WTC11 (cell line): Measurements from ENCODE around the gene SLCO4A1. TPM values are rescaled to one million over a fixed set of nuclear protein-coding genes. Genes with fewer than 3 reads are reported as not detected.
A peak's percentile ranks its signal among the peaks of the same experiment; 100 is the strongest.

Source experiments
- ATAC-seq: fragments of 200-7000 bp; cut with Tn5 transposase; 2 replicates; pipeline ENCODE4 v1.10.0; 2021; ENCODE audit warnings: mild to moderate bottlenecking, moderate library complexity
- CTCF ChIA-PET: fragments of 300-600 bp; sonication (Branson Sonifier 250); formaldehyde crosslinking; loops from one replicate; lab custom pipeline; 2021; ENCODE audit warnings: antibody characterized with exemption; lab: Charles Lee
- POLR2A ChIA-PET: fragments of 350-600 bp; sonication (Branson Sonifier 250); formaldehyde crosslinking; loops from one replicate; lab custom pipeline; 2021; ENCODE audit warnings: antibody characterized with exemption; lab: Charles Lee
- DNase-seq: peaks from one replicate; pipeline ENCODE4 v3.0.0; 2021; ENCODE audit warnings: low spot score
- H3K27ac Mint-ChIP-seq: 2 replicates; pipeline ENCODE4 v1.8.0; 2021; ENCODE audit warnings: mixed read lengths
- H3K27me3 Mint-ChIP-seq: 2 replicates; pipeline ENCODE4 v1.8.0; 2021; ENCODE audit warnings: low read depth, mild to moderate bottlenecking, moderate library complexity, mixed read lengths
- H3K36me3 Mint-ChIP-seq: 2 replicates; pipeline ENCODE4 v1.8.0; 2021; ENCODE audit warnings: mixed read lengths
- H3K4me1 Mint-ChIP-seq: 2 replicates; pipeline ENCODE4 v1.8.0; 2022; ENCODE audit warnings: mixed read lengths
- H3K4me3 Mint-ChIP-seq: 2 replicates; pipeline ENCODE4 v1.8.0; 2021; ENCODE audit warnings: mild to moderate bottlenecking, moderate library complexity, mixed read lengths
- H3K9me3 Mint-ChIP-seq: 2 replicates; pipeline ENCODE4 v1.8.0; 2021; ENCODE audit warnings: mixed read lengths
- CREB1 ChIP-seq: sonication (generic); formaldehyde crosslinking; IDR thresholded peaks from 2 replicates; pipeline ENCODE4 v1.8.0; 2023; ENCODE audit warnings: mild to moderate bottlenecking, missing genetic modification reagents
- ELF4 ChIP-seq: sonication (generic); formaldehyde crosslinking; IDR thresholded peaks from 2 replicates; pipeline ENCODE4 v1.8.1; 2022; ENCODE audit warnings: low read depth, mild to moderate bottlenecking, moderate library complexity, missing genetic modification reagents
- ETV6 ChIP-seq: sonication (generic); formaldehyde crosslinking; IDR thresholded peaks from 2 replicates; pipeline ENCODE4 v1.8.1; 2022; ENCODE audit warnings: mild to moderate bottlenecking, missing genetic modification reagents
- GABPB1 ChIP-seq: sonication (generic); formaldehyde crosslinking; IDR thresholded peaks from 2 replicates; pipeline ENCODE4 v1.8.1; 2023; ENCODE audit warnings: mild to moderate bottlenecking, missing genetic modification reagents
- GRHL2 ChIP-seq: fragments of 250-450 bp; sonication (Bioruptor Pico); IDR thresholded peaks from 2 replicates; pipeline ENCODE4 v1.8.0; 2022; ENCODE audit warnings: mild to moderate bottlenecking, moderate library complexity; ENCODE audit not compliant: insufficient replicate concordance, severe bottlenecking
- GTF2I ChIP-seq: fragments of 250-450 bp; sonication (Bioruptor Pico); conservative IDR thresholded peaks from 2 replicates; pipeline ENCODE4 v1.4.0; 2021; ENCODE audit warnings: mild to moderate bottlenecking
- JUN ChIP-seq: sonication (generic); formaldehyde crosslinking; IDR thresholded peaks from 2 replicates; pipeline ENCODE4 v1.8.0; 2023; ENCODE audit warnings: mild to moderate bottlenecking, missing genetic modification reagents
- KAT7 ChIP-seq: sonication (generic); formaldehyde crosslinking; IDR thresholded peaks from 2 replicates; pipeline ENCODE4 v1.8.1; 2023; ENCODE audit warnings: missing genetic modification reagents, mild to moderate bottlenecking, borderline replicate concordance
- MXD4 ChIP-seq: fragments of 250-450 bp; sonication (Bioruptor Pico); IDR thresholded peaks from 2 replicates; pipeline ENCODE4 v1.8.0; 2021; ENCODE audit warnings: mild to moderate bottlenecking, moderate library complexity, borderline replicate concordance
- NFYB ChIP-seq: sonication (generic); formaldehyde crosslinking; conservative IDR thresholded peaks from 2 replicates; pipeline ENCODE4 v1.8.0; 2022; ENCODE audit warnings: low read depth, missing genetic modification reagents
- RORB ChIP-seq: fragments of 250-450 bp; sonication (Bioruptor Pico); IDR thresholded peaks from 2 replicates; pipeline ENCODE4 v1.9.0; 2021; ENCODE audit warnings: mild to moderate bottlenecking
- TP53 ChIP-seq: sonication (generic); formaldehyde crosslinking; IDR thresholded peaks from 2 replicates; pipeline ENCODE4 v1.8.1; 2023; ENCODE audit warnings: mild to moderate bottlenecking, missing genetic modification reagents
- ZNF263 ChIP-seq: sonication (generic); formaldehyde crosslinking; IDR thresholded peaks from 2 replicates; pipeline ENCODE4 v1.8.1; 2022; ENCODE audit warnings: low read depth, mild to moderate bottlenecking, moderate library complexity, missing genetic modification reagents
- ZNF317 ChIP-seq: sonication (generic); formaldehyde crosslinking; IDR thresholded peaks from 2 replicates; pipeline ENCODE4 v1.8.1; 2023; ENCODE audit warnings: low read depth, mild to moderate bottlenecking, moderate library complexity, missing genetic modification reagents, borderline replicate concordance
- ZNF416 ChIP-seq: fragments of 250-450 bp; sonication (Bioruptor Pico); IDR thresholded peaks from 2 replicates; pipeline ENCODE4 v1.9.0; 2021; ENCODE audit warnings: mild to moderate bottlenecking, inconsistent platforms
- total RNA-seq: library from RNA; stranded (reverse); gene quantifications from 3 replicates; pipeline ENCODE4 v1.2.3, GENCODE V29; 2021
- TF ChIP-seq, protein P1 (sequence below): sonication (generic); formaldehyde crosslinking; IDR thresholded peaks from 2 replicates; pipeline ENCODE4 v1.8.1; 2023; ENCODE audit warnings: mild to moderate bottlenecking, missing genetic modification reagents, borderline replicate concordance
- TF ChIP-seq, protein P2 (sequence below): sonication (generic); formaldehyde crosslinking; IDR thresholded peaks from 2 replicates; pipeline ENCODE4 v1.8.0; 2022; ENCODE audit warnings: mild to moderate bottlenecking, missing genetic modification reagents
- TF ChIP-seq, protein P3 (sequence below): fragments of 200-600 bp; IDR thresholded peaks from 2 replicates; pipeline ENCODE4 v1.8.0; 2022; ENCODE audit warnings: antibody characterized with exemption
- TF ChIP-seq, protein P4 (sequence below): sonication (generic); formaldehyde crosslinking; conservative IDR thresholded peaks from 2 replicates; pipeline ENCODE4 v1.8.1; 2023; ENCODE audit warnings: mild to moderate bottlenecking, low read depth, missing genetic modification reagents, moderate library complexity
- TF ChIP-seq, protein P5 (sequence below): sonication (generic); formaldehyde crosslinking; IDR thresholded peaks from 2 replicates; pipeline ENCODE4 v1.8.1; 2022; ENCODE audit warnings: mild to moderate bottlenecking, missing genetic modification reagents, moderate library complexity, borderline replicate concordance

Gene SLCO4A1
- total RNA-seq, 1 experiment from 2014 or later: 19.9 TPM

DNA sequence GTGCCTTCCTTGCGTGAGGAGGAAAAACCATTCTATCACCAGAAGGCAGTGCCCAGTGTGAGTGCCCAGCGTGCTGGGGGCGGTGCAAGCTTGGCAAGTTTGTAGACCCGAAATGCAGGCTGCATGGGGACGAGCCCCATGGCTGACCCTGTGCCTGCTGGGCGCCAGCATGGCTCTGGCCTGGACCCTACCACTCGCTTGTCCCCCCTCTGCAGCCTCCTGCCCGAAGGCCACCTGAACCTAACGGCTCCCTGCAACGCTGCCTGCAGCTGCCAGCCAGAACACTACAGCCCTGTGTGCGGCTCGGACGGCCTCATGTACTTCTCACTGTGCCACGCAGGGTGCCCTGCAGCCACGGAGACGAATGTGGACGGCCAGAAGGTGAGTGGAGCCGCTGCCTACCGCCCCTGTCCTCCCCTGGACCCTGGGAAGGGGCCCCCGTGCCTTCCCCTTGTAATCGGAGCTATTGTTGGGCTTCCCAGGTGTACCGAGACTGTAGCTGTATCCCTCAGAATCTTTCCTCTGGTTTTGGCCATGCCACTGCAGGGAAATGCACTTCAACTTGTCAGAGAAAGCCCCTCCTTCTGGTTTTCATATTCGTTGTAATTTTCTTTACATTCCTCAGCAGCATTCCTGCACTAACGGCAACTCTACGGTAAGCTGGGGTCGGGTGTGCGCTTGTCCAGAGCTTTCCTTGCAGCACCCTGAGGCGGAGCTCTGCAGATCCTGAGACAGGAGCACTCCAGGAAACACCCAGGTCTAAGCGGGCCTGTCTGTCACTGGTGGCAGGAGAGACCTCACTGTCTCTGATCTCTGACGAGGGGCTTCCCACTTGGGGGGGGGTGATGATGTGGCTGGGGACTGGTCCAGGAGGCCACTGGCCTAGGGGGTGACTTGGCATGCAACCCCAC lies 25.5 kb downstream of the SLCO4A1 start (continued):
- TF ChIP-seq, protein P1, sequence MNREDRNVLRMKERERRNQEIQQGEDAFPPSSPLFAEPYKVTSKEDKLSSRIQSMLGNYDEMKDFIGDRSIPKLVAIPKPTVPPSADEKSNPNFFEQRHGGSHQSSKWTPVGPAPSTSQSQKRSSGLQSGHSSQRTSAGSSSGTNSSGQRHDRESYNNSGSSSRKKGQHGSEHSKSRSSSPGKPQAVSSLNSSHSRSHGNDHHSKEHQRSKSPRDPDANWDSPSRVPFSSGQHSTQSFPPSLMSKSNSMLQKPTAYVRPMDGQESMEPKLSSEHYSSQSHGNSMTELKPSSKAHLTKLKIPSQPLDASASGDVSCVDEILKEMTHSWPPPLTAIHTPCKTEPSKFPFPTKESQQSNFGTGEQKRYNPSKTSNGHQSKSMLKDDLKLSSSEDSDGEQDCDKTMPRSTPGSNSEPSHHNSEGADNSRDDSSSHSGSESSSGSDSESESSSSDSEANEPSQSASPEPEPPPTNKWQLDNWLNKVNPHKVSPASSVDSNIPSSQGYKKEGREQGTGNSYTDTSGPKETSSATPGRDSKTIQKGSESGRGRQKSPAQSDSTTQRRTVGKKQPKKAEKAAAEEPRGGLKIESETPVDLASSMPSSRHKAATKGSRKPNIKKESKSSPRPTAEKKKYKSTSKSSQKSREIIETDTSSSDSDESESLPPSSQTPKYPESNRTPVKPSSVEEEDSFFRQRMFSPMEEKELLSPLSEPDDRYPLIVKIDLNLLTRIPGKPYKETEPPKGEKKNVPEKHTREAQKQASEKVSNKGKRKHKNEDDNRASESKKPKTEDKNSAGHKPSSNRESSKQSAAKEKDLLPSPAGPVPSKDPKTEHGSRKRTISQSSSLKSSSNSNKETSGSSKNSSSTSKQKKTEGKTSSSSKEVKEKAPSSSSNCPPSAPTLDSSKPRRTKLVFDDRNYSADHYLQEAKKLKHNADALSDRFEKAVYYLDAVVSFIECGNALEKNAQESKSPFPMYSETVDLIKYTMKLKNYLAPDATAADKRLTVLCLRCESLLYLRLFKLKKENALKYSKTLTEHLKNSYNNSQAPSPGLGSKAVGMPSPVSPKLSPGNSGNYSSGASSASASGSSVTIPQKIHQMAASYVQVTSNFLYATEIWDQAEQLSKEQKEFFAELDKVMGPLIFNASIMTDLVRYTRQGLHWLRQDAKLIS (CRISPR knock-in tag): no peak
- TF ChIP-seq GTF2I (CRISPR knock-in tag) (no peak), NFYB (CRISPR knock-in tag) (no peak), KAT7 (CRISPR knock-in tag) (no peak)

DNA sequence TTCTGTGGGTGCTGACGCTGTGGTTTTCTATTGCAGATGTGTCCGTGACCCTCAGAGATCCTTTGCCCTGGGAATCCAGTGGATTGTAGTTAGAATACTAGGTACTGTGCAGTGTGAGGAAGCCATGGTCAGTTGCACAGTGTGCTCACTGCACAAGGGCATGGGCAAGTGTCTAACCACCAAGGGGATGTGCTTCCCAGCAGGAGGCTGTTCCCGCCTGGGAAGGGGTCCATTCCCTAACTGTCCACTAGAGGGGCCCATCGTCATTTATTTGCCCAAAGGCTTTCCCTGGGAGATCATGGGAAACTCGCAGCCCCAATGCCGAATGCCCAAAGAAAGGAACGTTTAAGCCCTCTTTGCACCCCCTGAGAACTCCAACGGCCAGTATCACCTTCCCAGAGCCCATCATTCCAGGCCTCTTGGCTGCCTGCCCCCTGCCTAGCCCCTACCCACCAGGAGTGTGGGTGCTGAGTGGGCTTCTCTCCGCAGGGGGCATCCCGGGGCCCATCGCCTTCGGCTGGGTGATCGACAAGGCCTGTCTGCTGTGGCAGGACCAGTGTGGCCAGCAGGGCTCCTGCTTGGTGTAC lies 26.2 kb downstream of the SLCO4A1 start:
- DNase-seq (peak; percentile 84), ATAC-seq (peak; percentile 68)
- no peaks in the 10 kb centered on the region for H3K27me3 Mint-ChIP-seq
- TF ChIP-seq ZNF317 (no peak), ZNF416 (CRISPR knock-in tag) (0 out of 2 replicates have a peak, but pooled peaks have one; percentile 4), TP53 (CRISPR knock-in tag) (no peak), GRHL2 (CRISPR knock-in tag) (no peak), GTF2I (CRISPR knock-in tag) (peak; percentile 57; the same call in 1 of the 2 replicates), ETV6 (CRISPR knock-in tag) (no peak), JUN (CRISPR knock-in tag) (no peak), GABPB1 (CRISPR knock-in tag) (no peak; the same call in 1 of the 2 replicates), CREB1 (CRISPR knock-in tag) (no peak)
- TF ChIP-seq, protein P2, sequence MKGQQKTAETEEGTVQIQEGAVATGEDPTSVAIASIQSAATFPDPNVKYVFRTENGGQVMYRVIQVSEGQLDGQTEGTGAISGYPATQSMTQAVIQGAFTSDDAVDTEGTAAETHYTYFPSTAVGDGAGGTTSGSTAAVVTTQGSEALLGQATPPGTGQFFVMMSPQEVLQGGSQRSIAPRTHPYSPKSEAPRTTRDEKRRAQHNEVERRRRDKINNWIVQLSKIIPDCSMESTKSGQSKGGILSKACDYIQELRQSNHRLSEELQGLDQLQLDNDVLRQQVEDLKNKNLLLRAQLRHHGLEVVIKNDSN: no peak
- TF ChIP-seq, protein P3, sequence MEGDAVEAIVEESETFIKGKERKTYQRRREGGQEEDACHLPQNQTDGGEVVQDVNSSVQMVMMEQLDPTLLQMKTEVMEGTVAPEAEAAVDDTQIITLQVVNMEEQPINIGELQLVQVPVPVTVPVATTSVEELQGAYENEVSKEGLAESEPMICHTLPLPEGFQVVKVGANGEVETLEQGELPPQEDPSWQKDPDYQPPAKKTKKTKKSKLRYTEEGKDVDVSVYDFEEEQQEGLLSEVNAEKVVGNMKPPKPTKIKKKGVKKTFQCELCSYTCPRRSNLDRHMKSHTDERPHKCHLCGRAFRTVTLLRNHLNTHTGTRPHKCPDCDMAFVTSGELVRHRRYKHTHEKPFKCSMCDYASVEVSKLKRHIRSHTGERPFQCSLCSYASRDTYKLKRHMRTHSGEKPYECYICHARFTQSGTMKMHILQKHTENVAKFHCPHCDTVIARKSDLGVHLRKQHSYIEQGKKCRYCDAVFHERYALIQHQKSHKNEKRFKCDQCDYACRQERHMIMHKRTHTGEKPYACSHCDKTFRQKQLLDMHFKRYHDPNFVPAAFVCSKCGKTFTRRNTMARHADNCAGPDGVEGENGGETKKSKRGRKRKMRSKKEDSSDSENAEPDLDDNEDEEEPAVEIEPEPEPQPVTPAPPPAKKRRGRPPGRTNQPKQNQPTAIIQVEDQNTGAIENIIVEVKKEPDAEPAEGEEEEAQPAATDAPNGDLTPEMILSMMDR: peak; percentile 84
- no peaks in the 10 kb centered on the region for H3K36me3 Mint-ChIP-seq
- POLR2A ChIA-PET: no interaction called here
- no peak overlapping the region for H3K27ac Mint-ChIP-seq
- CTCF ChIA-PET: interaction anchor here (0.6 to 4.1 kb wide), 5 partner anchors 10 to 123 kb away, joined by 3 to 26 read pairs (median 7); partner anchors contain the start of gene SLCO4A1
- no peaks in the 10 kb centered on the region for H3K4me1 Mint-ChIP-seq
- H3K9me3 Mint-ChIP-seq: no peaks in the 10 kb centered on the region
- no peak overlapping the region for H3K4me3 Mint-ChIP-seq

DNA sequence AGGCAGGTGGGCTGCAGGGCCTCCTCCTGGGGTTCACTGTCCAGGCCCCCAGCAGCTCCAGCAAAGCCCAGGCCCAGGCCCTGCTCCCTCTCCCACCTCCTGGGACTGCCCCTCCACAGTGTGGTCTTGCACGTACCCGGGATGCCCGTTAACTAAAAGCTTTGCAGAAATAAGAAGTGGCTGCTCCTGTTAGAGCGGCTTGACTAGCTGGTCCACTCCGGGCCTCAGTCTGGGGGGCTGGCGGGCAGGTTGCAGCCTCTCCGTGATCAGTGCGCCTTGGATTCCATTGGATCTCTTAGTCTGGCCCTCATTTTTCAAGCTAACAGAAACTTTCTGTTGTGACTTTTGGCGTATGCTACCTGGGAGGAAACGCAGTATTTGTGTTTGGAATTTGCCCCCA lies 26.9 kb downstream of the SLCO4A1 start:
- Mint-ChIP-seq H3K9me3 (no peaks in the 10 kb centered on the region), H3K27ac (no peak overlapping the region), H3K4me1 (no peaks in the 10 kb centered on the region), H3K27me3 (no peaks in the 10 kb centered on the region), H3K36me3 (no peaks in the 10 kb centered on the region), H3K4me3 (no peak overlapping the region)
- no peak for ATAC-seq
- POLR2A ChIA-PET: no interaction called here
- DNase-seq: no peak
- CTCF ChIA-PET: interaction anchor here (0.6 to 4.1 kb wide), 3 partner anchors 11 to 125 kb away, joined by 3 to 26 read pairs (median 5); no protein-coding TSS in a partner anchor
- TF ChIP-seq, protein P4, sequence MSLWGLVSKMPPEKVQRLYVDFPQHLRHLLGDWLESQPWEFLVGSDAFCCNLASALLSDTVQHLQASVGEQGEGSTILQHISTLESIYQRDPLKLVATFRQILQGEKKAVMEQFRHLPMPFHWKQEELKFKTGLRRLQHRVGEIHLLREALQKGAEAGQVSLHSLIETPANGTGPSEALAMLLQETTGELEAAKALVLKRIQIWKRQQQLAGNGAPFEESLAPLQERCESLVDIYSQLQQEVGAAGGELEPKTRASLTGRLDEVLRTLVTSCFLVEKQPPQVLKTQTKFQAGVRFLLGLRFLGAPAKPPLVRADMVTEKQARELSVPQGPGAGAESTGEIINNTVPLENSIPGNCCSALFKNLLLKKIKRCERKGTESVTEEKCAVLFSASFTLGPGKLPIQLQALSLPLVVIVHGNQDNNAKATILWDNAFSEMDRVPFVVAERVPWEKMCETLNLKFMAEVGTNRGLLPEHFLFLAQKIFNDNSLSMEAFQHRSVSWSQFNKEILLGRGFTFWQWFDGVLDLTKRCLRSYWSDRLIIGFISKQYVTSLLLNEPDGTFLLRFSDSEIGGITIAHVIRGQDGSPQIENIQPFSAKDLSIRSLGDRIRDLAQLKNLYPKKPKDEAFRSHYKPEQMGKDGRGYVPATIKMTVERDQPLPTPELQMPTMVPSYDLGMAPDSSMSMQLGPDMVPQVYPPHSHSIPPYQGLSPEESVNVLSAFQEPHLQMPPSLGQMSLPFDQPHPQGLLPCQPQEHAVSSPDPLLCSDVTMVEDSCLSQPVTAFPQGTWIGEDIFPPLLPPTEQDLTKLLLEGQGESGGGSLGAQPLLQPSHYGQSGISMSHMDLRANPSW: no peak
- TF ChIP-seq MXD4 (CRISPR knock-in tag) (no peak), ZNF263 (no peak), ELF4 (CRISPR knock-in tag) (no peak), RORB (no peak)
- TF ChIP-seq, protein P5, sequence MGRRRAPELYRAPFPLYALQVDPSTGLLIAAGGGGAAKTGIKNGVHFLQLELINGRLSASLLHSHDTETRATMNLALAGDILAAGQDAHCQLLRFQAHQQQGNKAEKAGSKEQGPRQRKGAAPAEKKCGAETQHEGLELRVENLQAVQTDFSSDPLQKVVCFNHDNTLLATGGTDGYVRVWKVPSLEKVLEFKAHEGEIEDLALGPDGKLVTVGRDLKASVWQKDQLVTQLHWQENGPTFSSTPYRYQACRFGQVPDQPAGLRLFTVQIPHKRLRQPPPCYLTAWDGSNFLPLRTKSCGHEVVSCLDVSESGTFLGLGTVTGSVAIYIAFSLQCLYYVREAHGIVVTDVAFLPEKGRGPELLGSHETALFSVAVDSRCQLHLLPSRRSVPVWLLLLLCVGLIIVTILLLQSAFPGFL (CRISPR knock-in tag): no peak
